Stimulated activated CD8-positive, alpha-beta memory T cell treated with anti-CD3 and anti-CD28 coated beads, Interleukin-7, amount 100 ng/mL, for 4 hours (primary cell): ENCODE data around the gene SEZ6L2.
"Not testable (repeated sequence)": the region's sequence is repeated elsewhere in the genome, so short reads cannot be mapped to it uniquely, and the experiment has no call there.

Source experiments
- DNase-seq, 2 donors: peaks; one replicate each; pipeline ENCODE4 v3.0.0-alpha.2; 2020; ENCODE audit warnings: low read depth in 2 of 2

The SEZ6L2 gene

GRCh38 chr16:29899516-29900101 is at the start of gene SEZ6L2:
SEZ6L2 (minus strand) TSS chr16:29899550; CDS start chr16:29899019, 531 bp downstream.
- peak in 1 of 2 donors; percentile 57 for DNase-seq

GRCh38 chr16:29947897-29948296 is 48.5 kb upstream of the SEZ6L2 start:
- no peak for DNase-seq

- DNase-seq = no peak
Measured at GRCh38 chr16:29943846-29944799, 44.8 kb upstream of the SEZ6L2 start.

- DNase-seq = no peak
Measured at GRCh38 chr16:29940656-29941055, 41.3 kb upstream of the SEZ6L2 start.

- DNase-seq = not testable (repeated sequence)
Measured at GRCh38 chr16:29931750-29932149, 32.4 kb upstream of the SEZ6L2 start.

GRCh38 chr16:29927070-29927905 is 27.9 kb upstream of the SEZ6L2 start:
- DNase-seq = no peak

DNA sequence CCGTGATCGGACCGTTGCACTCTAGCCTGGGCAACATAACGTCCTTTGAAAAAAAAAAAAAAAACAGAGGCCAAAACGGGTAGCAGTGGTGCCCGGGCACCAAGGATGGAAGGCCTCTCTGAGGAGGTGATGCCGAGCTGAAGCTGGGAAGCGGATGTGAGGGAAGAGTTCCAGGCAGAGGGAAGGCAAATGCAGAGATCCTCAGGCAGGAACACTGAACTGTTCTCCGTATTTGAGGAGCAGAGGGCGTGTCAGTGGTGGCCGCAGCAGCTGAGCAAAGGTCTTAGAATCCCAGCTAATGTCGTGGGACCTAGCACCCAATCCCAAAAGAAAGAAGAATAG is 27.3 kb upstream of the SEZ6L2 start:
- DNase-seq = no peak

GRCh38 chr16:29925781-29926710 is 26.7 kb upstream of the SEZ6L2 start, which contains the start of gene KCTD13:
KCTD13 (minus strand) TSS chr16:29926226; CDS start chr16:29926033, 193 bp downstream.
- peak; percentile 69 to 82 for DNase-seq

DNA sequence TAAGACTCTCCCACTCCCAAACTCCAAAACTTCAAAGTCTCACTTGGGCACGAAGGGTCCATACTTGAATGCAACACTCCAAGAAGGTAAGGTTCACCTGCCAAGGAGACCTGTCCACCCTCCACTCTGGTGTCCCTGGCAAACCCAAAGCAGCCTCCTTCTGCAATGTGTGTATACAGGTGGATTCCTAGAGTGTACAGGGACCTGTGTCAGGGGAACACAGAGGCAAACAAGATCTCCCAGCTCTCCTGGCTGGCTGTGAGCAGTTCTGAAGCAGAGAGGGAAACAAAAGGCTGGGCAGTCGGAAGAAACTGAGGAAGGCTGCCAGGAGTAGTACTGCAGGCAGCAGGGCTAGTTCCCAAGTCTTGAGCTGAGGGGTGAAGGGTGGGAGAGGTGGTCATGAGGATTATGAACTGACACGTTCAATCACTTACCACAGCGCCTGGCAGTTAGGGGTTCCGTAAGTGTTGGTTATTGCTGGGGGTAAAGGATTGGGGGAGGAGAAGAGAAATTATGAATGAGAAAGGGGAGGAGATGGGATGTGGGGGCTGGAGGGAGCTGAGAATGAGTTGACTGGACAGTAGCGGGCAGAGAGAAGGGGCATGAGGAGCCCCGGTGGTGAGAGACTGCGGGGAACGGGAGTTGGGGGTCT is 25.9 kb upstream of the SEZ6L2 start:
- DNase-seq = no peak

DNA sequence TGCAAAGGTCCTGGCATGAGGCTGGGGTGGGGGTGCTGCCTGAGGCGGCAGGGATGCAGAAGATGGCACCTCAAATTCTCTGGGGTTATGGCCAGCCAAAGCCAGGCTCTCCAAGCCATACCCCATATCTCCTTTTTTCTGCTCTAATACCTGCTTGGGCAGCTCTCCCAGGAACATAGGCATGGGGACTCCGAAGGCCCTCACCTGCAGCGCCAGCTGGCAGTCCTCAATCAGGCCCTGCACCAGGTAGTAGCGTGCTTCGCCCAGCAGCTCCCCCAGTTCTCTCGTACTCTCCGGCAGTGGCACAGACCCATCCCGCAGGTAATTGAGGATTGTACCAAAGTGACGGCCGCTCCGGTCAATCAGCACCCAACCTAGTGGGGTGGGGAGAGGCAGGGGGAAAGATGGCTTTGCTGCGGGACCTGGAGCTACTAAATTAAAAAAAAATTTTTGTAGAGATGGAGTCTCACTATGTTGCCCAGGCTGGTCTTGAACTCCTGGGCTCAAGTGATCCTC is 23.7 kb upstream of the SEZ6L2 start:
- no peak for DNase-seq

DNA sequence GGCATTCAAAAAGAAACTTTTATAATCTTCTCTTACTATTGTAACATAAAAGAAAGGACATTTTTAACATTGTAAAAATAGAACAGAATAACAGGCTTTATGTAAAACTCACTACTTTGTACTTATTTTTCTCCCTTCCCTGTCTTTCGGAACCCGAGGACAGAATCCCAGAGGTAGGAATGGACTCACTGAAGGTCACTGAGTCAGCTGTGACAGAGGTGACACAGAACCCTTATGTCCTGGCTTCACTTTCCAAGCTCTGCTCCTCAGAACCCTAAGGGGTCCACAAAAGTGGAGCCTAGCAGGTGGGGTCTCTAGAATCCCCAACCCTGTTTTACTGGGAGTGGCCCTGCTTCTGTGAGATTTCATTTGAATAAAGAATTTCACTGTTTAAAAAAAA is 23.0 kb upstream of the SEZ6L2 start:
- no peak for DNase-seq

GRCh38 chr16:29921034-29921385 is 21.7 kb upstream of the SEZ6L2 start:
- DNase-seq = no peak

GRCh38 chr16:29920288-29921033 is 21.1 kb upstream of the SEZ6L2 start:
- DNase-seq = no peak

DNA sequence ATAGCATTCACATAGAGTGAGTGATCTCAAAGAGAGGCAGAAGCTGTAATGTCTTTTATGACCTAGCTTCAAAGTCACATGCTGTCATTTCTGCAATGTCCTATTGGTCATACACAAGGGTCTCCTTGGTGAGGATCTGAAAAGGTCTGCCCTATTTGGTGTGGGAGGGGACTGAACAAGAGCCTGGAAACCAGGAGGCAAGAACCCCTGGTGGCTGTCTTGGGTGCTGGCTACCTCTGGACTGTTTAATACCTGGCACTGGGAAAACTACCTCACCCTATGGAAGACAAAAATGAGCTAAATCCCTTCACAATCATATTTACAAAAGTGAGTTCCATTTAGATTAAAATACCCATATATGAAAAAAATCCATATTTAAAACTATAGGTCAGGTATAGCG is 17.6 kb upstream of the SEZ6L2 start:
- DNase-seq = no peak

DNA sequence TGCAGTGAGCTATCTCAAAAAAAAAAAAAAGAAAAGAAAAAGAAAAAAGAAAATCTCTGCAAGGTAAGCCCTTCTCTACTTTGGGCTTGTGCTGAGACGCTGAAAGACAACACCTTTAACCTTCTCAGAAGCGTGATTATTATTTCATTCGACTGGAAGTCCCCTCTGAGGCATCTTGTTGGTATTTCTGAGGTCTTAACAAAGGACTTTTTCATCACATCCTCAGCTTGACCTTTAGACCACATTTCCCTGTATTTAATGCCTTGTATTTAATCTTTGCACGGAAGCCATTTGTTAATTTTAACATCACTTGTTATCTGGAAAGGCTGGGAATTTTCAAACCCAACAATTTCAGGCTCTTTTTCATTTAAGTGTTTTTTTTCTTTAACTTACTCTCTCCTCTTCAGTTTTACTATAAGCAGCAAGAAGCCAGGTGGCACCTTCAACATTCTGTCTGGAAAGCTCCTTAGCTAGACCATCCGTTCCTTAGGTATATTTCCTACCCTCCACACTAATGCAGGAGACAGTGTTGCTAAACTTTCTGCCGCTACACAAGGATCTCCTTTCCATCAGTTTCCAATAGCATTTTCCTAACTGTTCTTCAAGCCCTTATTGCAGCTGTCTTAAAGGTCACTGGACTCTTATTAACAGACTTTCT is 16.4 kb upstream of the SEZ6L2 start:
- no peak for DNase-seq

GRCh38 chr16:29913514-29913913 is 14.2 kb upstream of the SEZ6L2 start:
- DNase-seq = no peak

GRCh38 chr16:29912087-29912486 is 12.7 kb upstream of the SEZ6L2 start:
- no peak for DNase-seq

GRCh38 chr16:29911676-29912010 is 12.3 kb upstream of the SEZ6L2 start:
- DNase-seq = no peak
